ENCODE measurements around the gene JMJD6.

JMJD6 gene

GRCh38 chr17:76697702-76698465, 28.5 kb downstream of the JMJD6 start:
- DNase-seq (ENCODE audit: low read depth in 2 of 2), result no peak

- DNase-seq (ENCODE audit: low read depth in 2 of 2), result no peak
These were observed 29.4 kb downstream of the JMJD6 start for GRCh38 chr17:76696763-76697701.

- no peak for DNase-seq (ENCODE audit: low read depth in 2 of 2)
These were observed 31.2 kb downstream of the JMJD6 start for GRCh38 chr17:76695059-76695831.

GRCh38 chr17:76691379-76692191, 34.8 kb downstream of the JMJD6 start:
- DNase-seq (ENCODE audit: low read depth in 2 of 2), result no peak

- no peak for DNase-seq (ENCODE audit: low read depth in 2 of 2)
These were observed 35.7 kb downstream of the JMJD6 start for GRCh38 chr17:76690596-76691280.

GRCh38 chr17:76689859-76690258, 36.5 kb downstream of the JMJD6 start:
- no peak for DNase-seq (ENCODE audit: low read depth in 2 of 2)

- no peak for DNase-seq (ENCODE audit: low read depth in 2 of 2)
These were observed 38.2 kb downstream of the JMJD6 start for GRCh38 chr17:76688165-76688622.

- no peak for DNase-seq (ENCODE audit: low read depth in 2 of 2)
These were observed 38.9 kb downstream of the JMJD6 start for GRCh38 chr17:76687298-76688164.

- DNase-seq (ENCODE audit: low read depth in 2 of 2), result no peak
These were observed 39.7 kb downstream of the JMJD6 start for GRCh38 chr17:76686538-76687297.

GRCh38 chr17:76685846-76686245, 40.6 kb downstream of the JMJD6 start:
- DNase-seq (ENCODE audit: low read depth in 2 of 2), result no peak

- DNase-seq (ENCODE audit: low read depth in 2 of 2), result no peak
These were observed 41.0 kb downstream of the JMJD6 start for GRCh38 chr17:76685366-76685765.

GRCh38 chr17:76684756-76685155, 41.6 kb downstream of the JMJD6 start:
- DNase-seq (ENCODE audit: low read depth in 2 of 2), result no peak

GRCh38 chr17:76683921-76684745, 42.3 kb downstream of the JMJD6 start:
- DNase-seq (ENCODE audit: low read depth in 2 of 2), result no peak

- no peak for DNase-seq (ENCODE audit: low read depth in 2 of 2)
These were observed 43.2 kb downstream of the JMJD6 start for GRCh38 chr17:76683011-76683755.

GRCh38 chr17:76682296-76682695, 44.1 kb downstream of the JMJD6 start:
- DNase-seq (ENCODE audit: low read depth in 2 of 2), result no peak

- DNase-seq (ENCODE audit: low read depth in 2 of 2), result no peak
These were observed 44.9 kb downstream of the JMJD6 start for GRCh38 chr17:76681222-76682137.

All from fibroblast of skin of left biceps (primary cell).